Right forelimb (tissue), 1 donor: Measurements from ENCODE around the gene ANK2.

Experiments
- DNase-seq: peaks from one replicate; pipeline ENCODE4 v3.0.0-alpha.2; 2018

The ANK2 gene

DNA sequence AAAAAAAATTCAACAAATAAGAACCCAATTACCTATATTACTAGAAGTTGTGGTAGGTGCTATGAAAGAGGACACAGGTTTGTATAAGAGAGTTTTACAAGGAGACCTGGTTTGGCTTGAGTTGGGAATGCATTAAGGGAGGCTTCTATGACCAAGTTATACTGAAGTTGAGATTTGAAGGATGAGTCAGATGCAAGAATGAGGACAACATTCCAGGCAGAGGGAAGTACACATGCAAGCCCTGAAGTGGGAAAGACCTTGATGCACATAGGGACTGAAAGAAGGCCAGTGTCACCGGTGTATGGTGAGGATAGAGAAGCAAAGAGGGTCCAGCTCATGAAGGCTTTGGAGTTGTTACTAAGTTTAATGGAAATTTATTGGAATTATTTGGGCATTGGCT, 52.2 kb downstream of the ANK2 start:
- no peak for DNase-seq

- no peak for DNase-seq
Observed at GRCh38 chr4:113103556-113103955, 54.1 kb downstream of the ANK2 start.

- no peak for DNase-seq
Observed at GRCh38 chr4:113106108-113106507, 56.7 kb downstream of the ANK2 start.

GRCh38 chr4:113109106-113109718, 59.8 kb downstream of the ANK2 start:
- DNase-seq, result no peak

DNA sequence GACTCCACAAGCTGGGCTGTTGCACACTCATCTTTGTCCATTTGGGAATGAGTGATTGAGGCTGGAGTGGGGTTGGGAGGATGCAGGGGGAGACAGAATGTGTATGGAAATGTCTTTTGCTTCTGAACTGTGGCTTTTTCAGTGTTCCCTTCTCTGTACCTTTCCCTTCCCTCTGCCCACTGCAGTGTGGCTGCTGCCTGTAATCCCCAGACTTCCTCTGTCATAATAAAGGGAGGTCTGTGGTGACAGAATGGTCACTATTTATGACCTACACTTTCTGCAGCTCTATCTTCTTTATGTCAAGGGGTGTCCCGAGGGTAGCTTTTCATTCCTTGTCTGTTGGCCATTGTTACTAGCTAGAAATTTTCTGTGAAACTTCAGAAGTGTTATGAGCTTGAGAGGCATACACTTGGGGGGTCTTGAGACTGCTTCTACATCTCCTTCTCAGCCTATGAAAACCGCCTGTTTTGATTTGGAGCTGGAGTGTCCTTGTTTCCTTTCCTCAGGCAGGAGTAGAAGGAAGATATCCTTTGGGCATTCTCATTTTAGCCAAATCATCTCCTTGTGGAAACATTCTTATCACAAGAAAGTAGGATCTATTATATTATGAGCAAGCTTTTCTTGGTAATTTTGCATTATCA, 63.0 kb downstream of the ANK2 start:
- no peak for DNase-seq

DNA sequence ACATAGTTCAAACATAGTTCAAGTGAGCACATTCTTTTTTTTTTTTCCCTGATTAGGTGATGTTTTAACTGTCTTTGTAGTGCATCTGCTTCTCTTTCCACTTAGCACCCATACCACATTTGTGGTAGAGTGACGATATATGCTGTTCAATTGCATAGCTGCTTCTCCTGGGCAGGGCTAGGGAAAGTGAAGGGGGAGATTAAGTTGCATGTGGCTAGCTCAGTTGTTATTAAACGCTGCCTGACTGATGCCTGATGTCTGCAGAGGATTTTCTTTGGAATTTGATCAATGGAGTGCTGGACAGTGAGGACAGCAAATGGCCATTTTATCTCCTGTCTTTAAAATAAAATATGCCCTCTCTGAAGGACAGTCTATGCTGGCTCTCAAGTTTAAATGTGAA, 63.7 kb downstream of the ANK2 start:
- no peak for DNase-seq

DNA sequence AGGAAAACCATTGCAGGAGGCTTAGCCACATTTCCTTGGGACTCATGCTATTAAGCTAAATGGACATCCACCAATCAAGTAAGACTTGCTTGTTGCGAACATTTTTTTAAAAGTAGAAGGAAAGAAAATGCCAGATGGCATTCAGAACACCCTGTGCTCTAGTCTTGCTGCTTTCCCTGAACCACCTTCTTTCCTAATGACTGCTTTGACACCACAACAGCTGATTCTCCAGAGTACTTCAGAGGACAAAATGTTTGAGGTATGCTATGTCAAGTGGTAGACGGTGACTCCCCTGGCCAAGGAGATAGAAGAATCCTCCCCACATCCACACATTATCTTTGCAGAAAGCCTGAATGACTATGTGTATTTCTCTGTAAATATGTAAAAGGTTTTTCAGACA, 65.4 kb downstream of the ANK2 start:
- no peak for DNase-seq

DNA sequence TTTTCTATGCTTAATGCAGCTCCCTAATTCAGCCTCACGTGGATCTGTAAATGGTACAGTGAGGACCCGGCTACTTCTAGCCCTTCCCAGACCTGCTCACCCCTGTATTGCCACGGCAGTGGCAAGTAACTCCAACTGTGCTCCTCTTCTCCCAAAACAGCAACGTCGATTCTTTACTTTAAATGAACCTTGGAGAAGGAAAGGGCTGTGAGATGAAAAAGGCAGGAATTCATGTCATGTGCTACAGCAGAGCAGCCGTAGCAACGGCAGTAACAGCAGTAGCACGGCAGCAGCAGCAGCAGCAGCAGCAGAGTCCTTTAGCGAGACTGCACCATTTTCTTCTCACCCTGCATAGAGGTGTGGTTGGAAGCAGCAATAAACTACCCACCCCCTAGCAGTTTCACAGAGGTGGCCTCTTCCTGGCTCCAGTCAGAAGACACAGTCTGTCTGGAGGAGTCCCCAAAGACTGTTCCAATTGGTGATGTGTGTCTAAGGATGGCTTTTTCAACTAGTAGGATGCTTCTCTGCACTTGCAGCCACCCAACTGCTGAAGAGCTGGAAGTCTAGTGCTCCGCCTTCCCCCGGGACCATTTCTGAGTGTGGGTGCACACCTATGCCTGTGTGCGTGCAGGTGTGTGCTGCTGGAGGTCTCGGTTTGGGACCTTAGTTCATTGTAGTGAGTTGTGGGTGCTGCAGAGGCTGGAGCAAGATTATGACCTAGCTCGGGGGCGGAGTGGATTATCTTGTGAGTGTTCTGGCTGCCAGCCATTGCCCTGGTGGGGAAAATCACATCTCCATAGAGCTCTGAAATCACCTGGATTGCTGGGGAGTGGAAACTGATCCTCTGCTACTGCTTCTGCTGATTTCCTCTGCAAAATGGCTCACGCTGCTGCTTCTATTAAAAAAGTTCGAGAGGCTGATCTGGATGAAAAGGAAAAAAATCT, 67.2 kb downstream of the ANK2 start:
- DNase-seq, result peak; percentile 49

DNA sequence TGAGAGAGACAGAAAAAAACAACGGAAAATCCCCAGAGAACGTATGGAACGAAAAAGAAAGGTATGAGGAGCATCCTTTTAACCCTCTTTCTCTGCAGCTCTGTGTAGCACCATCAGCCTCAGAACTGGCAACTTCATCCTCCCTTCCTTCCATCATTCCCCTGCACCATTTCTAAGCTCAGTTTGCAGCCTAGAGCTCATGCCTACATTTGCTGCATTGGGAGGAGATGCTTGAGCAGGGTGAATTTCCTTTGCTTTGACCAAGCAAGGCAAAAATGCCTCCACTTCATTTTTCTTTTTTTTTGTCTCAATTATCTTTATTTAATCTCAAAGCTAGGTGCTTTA, 67.9 kb downstream of the ANK2 start:
- no peak for DNase-seq

- DNase-seq, result no peak
Observed at GRCh38 chr4:113122066-113122465, 72.6 kb downstream of the ANK2 start.

- DNase-seq, result no peak
Observed at GRCh38 chr4:113125418-113125817, 76.0 kb downstream of the ANK2 start.

GRCh38 chr4:113131136-113131535, 81.7 kb downstream of the ANK2 start:
- DNase-seq, result no peak

GRCh38 chr4:113131621-113132020, 82.2 kb downstream of the ANK2 start:
- no peak for DNase-seq

GRCh38 chr4:113141901-113142346, 92.5 kb downstream of the ANK2 start:
- DNase-seq, result no peak

GRCh38 chr4:113142351-113142750, 92.9 kb downstream of the ANK2 start:
- DNase-seq, result no peak

- DNase-seq, result no peak
Observed at GRCh38 chr4:113144091-113144490, 94.6 kb downstream of the ANK2 start.

- DNase-seq, result no peak
Observed at GRCh38 chr4:113145147-113145518, 95.7 kb downstream of the ANK2 start.

GRCh38 chr4:113145519-113146291, 96.3 kb downstream of the ANK2 start:
- DNase-seq, result peak; percentile 50

DNA sequence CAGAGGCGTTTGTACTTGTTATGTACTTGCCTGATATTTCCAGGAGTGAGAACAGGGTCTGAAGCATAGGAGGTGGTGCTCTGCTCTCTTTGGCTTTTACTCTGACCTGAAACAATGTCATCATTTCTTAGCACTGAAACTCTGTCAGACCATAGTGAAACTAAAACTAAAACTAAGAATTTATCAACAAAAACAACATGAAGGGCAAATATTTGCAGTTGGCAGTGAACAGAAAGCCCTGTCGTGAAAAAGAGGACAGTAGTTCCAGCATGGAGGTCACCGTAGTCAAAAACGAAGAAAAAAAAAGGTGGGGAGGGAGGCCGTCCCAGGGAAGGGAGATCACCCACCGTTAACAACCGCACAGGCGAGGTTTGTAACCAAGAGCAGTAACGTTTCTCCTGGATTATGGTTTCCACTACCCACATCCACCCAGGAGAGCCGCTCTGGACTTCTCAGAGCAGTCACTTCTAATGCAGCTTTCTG, 97.5 kb downstream of the ANK2 start:
- no peak for DNase-seq

GRCh38 chr4:113147498-113148111, 98.2 kb downstream of the ANK2 start:
- DNase-seq, result no peak

- no peak for DNase-seq
Observed at GRCh38 chr4:113148925-113149324, 99.5 kb downstream of the ANK2 start.

DNA sequence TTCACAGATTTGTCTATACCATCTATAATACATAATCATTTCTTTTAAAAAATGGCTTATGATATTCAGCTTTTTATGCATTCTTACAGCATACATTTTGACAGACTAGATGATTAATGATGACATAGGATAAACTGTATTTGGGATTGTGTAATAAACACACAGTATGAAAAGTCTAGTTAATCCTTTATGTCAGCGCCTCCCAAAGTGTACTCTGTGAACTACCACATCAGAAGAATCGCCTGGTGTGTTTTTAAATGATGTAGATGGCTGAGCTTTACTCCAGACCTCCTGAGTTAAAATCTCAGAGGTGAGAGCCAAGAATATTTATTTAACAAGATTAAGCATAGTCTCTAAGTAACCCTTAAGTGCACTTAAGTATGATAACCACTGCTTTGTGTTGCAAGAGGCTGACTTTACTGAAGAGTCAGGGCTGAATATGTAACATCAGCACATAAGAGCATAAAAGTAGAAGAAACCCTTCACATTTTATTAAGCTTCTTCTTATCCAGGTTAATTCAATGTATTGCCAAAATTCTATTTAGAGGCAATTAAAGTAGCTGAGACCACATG, 104.2 kb downstream of the ANK2 start:
- no peak for DNase-seq
